GM21381 (cell line): ENCODE results near the gene DES.
A peak's percentile ranks its signal among the peaks of the same experiment; 100 is the strongest.
"Not testable (repeated sequence)": the region's sequence is repeated elsewhere in the genome, so short reads cannot be mapped to it uniquely, and the experiment has no call there.

Experiments used
- ATAC-seq: cut with Tn5 transposase; IDR thresholded peaks from one replicate; pipeline ENCODE4 v1.9.1; 2021; ENCODE audit warnings: mild to moderate bottlenecking, moderate library complexity; ENCODE audit not compliant: unreplicated experiment

The DES gene

GRCh38 chr2:219418155-219419011 is at the start of gene DES:
Gene DES (plus strand): TSS chr2:219418377. CDS start chr2:219418463, 86 bp downstream.
- no peak for ATAC-seq

GRCh38 chr2:219368690-219369191 is 49.4 kb upstream of the DES start:
- ATAC-seq, result no peak

- no peak for ATAC-seq
Observed at GRCh38 chr2:219369447-219369861, 48.7 kb upstream of the DES start.

GRCh38 chr2:219378163-219378851 is 39.9 kb upstream of the DES start:
- ATAC-seq, result no peak

GRCh38 chr2:219380926-219381325 is 37.3 kb upstream of the DES start:
- ATAC-seq, result no peak

- ATAC-seq, result no peak
Observed at GRCh38 chr2:219381448-219381847, 36.7 kb upstream of the DES start.

- ATAC-seq, result no peak
Observed at GRCh38 chr2:219384083-219384713, 34.0 kb upstream of the DES start.

GRCh38 chr2:219384859-219385258 is 33.3 kb upstream of the DES start:
- no peak for ATAC-seq

- no peak for ATAC-seq
Observed at GRCh38 chr2:219385958-219386520, 32.1 kb upstream of the DES start.

GRCh38 chr2:219386532-219387280 is 31.5 kb upstream of the DES start:
- ATAC-seq, result no peak

GRCh38 chr2:219387306-219388120 is 30.7 kb upstream of the DES start, which contains the start of gene DNPEP:
Gene DNPEP (minus strand): TSS chr2:219387912. CDS start chr2:219387794, 118 bp downstream.
- peak; percentile 59 for ATAC-seq

- ATAC-seq, result peak; percentile 82
Observed at GRCh38 chr2:219388121-219388906, 29.9 kb upstream of the DES start.

GRCh38 chr2:219388907-219389156 is 29.3 kb upstream of the DES start:
- no peak for ATAC-seq

- ATAC-seq, result no peak
Observed at GRCh38 chr2:219392754-219393153, 25.4 kb upstream of the DES start.

- ATAC-seq, result not testable (repeated sequence)
Observed at GRCh38 chr2:219395056-219395455, 23.1 kb upstream of the DES start.

- no peak for ATAC-seq
Observed at GRCh38 chr2:219395609-219396008, 22.6 kb upstream of the DES start.

GRCh38 chr2:219396863-219397457 is 21.2 kb upstream of the DES start:
- no peak for ATAC-seq

- no peak for ATAC-seq
Observed at GRCh38 chr2:219398721-219399363, 19.3 kb upstream of the DES start.
